ENCODE data around the gene IRGQ.
"Not testable (repeated sequence)": the region's sequence is repeated elsewhere in the genome, so short reads cannot be mapped to it uniquely, and the experiment has no call there.

- not testable (repeated sequence) for TF ChIP-seq CTCF, POLR2A, EP300 (IDR thresholded peaks at IDR 0.05)
Observed at GRCh38 chr19:43600326-43600725, 4.4 kb upstream of the IRGQ start.
